Dermis blood vessel endothelial cell (primary cell): ENCODE measurements around the gene PIM3. TPM values are rescaled to one million over a fixed set of nuclear protein-coding genes. Genes with fewer than 3 reads are reported as not detected.
"Not testable (repeated sequence)": the region's sequence is repeated elsewhere in the genome, so short reads cannot be mapped to it uniquely, and the experiment has no call there.

Experiments used
- DNase-seq: peaks from one replicate; pipeline ENCODE4 v3.0.0; 2010
- total RNA-seq: library from RNA; depleted of rRNA; stranded (reverse); fragments of >200 nt; gene quantifications from 2 replicates; pipeline ENCODE4 v1.2.3, GENCODE V29; 2014

PIM3 gene
- total RNA-seq, 1 donor from 2014 or later, result 464 TPM

DNA sequence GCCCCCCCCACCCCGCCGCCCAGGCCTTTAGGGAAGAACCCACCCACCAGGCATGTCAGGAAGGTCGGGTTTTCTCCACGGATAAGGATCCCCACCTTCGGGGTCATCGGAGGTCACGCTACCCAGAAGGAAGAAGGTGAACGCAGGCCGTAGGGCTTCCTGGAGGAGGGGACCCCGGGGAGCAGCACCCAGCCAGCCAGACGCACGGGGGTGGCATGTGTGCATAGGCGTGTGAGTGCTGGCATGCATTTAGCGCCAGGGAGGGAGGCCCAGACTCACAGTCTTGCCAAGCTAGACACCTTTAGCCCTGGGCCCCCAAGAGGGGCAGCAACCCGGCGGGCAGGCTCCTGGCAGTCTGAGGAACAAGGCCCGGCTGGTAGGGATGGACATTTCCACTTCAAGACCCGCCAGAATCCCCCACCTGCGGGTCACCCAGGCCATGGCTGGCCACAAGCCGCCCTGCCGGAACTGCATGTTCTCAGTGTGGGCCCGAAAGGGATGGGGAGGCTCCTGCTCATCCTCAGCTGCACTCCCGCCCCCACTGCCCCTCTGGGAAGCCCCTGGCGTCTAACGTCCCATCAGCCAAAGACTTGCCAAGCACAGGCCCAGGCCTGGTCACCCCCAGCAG is 16.7 kb upstream of the PIM3 start:
- no peak for DNase-seq

DNA sequence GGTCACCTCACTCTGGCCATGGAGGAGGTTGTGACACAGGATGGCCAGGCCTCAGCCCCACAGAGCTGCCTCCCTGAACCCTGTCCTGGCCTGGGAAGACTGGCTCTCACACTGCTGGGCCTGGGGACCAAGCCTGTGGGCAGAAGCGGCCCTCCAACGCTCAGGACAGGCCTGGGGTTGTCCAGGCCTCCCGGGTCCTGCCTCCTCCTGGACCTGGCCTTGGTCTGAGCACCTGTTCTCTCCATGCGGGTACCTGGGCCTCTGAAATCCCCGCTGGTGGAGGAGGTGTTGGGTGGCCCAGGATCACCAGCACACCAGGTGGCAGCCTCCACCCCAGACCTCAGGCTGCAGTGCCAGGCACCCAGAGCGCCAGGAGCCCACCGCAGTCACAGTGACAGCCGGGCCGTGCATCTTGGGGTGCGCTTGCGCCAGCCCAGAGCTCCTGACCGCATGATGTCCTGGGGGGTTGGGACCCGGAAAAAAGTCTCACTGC is 16.1 kb upstream of the PIM3 start:
- no peak for DNase-seq

DNA sequence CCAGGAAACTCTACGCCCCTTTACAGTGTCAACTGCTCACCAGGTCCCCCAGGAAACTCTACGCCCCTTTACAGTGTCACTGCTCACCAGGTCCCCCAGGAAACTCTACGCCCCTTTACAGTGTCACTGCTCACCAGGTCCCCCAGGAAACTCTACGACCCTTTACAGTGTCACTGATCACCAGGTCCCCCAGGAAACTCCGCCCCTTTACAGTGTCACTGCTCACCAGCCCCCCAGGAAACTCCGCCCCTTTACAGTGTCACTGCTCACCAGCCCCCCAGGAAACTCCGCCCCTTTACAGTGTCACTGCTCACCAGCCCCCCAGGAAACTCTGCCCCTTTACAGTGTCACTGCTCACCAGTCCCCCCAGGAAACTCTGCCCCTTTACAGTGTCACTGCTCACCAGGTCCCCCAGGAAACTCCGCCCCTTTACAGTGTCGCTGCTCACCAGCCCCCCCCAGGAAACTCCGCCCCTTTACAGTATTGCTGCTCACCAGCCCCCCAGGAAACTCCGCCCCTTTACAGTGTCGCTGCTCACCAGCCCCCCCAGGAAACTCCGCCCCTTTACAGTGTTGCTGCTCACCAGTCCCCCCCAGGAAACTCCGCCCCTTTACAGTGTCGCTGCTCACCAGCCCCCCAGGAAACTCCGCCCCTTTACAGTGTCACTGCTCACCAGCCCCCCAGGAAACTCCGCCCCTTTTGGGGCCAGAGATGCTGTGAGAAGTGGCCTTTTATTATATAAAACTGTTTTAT is 15.4 kb upstream of the PIM3 start:
- DNase-seq, result not testable (repeated sequence)

DNA sequence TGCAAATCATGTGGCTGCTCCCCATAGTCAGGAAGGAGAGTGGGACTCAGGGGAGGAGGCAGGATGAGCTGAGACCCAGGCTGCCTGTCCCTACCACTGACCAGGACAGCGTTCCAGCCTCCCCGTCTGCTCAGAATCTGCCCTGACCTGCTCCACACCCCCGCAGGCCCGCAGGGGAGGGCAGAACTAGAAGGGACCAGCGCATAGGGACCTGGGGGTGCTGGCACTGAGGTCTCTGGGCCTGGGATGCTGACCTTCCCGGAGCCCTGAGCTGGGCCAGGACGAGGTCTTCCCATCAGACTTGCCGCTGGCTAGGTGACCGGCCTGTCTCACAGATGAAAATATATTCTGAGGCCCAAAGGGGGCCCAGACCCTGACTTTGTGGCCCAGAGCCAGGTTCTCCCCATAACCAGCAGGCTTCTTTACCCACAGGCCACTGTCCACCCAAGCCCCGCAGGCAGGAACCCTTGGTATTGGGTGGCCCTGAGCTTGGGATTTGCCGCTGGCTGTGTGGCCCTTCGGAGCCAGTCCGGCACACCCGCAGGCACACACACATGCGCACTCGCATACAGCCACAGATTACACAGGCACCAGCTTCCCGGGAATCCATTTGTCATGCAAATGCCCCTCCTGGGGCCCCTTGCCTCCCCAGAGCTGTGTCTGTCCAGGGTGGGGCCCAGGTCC is 13.8 kb upstream of the PIM3 start:
- DNase-seq, result no peak

- no peak for DNase-seq
These were observed 13.3 kb upstream of the PIM3 start for GRCh38 chr22:49947296-49947622.

- DNase-seq, result no peak
These were observed 12.2 kb upstream of the PIM3 start for GRCh38 chr22:49948116-49948957.

DNA sequence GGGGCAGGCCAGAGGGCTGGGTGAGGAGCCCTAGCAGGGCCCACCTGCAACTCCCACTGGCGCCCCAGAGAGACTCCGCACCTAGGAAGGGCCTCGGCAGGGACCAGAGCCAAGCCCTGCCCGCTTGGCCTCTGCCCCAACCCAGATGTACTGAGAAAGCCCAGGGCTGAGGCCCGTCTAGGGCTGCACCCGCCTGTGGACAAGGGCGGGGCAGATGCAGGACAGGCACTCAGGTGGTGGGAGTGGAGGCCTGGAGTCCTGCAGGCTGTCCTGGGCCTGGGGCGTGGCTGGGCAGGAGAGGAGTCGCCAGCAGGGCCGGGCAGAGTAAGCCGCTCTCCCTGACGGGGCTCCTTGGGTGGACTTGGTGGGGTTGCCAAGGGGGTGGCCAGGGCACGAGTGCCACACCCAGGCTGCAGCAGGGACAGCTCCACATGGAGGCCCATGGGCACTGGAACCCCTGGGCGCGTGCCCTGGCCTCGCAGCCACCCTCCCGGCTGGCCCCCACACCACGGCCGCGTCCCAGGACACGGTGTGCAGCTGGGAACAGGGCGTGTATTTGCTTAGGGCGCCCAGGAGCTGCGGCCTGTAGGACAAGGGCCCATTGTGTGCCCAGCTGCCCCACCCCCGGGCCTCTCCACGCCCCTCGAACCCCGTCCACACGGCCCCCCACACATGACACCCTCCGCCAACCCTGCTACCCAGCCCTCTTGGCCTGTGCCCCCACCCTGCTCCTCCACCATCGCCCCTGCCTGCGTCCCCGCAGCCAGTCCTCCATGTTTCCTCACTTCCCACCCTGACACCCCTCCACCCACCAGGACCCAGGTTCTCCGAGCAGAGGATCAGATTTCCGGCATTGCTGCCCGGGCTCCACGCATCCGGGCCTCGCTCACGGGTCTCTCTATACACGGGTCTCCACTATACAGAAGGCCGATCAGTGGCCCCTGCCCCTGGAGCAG is 11.3 kb upstream of the PIM3 start:
- no peak for DNase-seq

- no peak for DNase-seq
These were observed 10.7 kb upstream of the PIM3 start for GRCh38 chr22:49949914-49950292.

- DNase-seq, result no peak
These were observed 10.1 kb upstream of the PIM3 start for GRCh38 chr22:49950396-49950994.

DNA sequence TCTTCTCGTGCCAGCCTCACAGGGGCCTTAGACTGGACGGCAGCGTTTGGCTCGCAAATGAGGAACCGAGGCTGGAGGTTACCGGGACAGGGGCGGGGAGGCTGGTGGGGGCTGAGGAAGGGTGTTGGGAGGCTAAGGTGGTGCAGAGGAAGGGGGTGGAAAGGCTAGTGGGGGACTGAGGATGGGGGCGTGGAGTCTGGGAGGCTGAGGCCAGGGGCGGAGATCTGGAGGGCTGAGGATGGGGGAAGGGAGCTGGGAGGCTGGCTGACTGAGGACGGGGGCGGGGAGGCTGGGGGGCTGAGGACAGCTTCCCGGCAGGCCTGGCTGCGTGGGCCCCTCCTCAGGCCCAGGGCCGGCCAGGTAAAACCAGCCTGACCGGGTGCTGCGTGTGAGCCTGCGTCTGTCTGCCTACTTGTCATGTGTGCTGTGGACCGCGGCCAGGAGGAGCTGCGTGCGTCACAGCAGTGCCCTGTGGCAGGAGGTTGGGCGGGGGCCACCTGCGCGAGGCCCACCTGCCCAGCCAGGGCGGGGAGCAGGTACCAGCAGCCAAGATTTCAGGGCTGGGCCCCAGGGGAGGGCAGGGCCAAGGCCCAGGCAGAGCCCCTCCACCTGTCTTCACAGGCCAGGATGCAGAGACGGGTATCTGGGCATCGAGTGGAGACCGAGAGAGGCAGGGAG is 9.4 kb upstream of the PIM3 start:
- DNase-seq, result no peak

- no peak for DNase-seq
These were observed 8.9 kb upstream of the PIM3 start for GRCh38 chr22:49951678-49951985.

- no peak for DNase-seq
These were observed 8.3 kb upstream of the PIM3 start for GRCh38 chr22:49951986-49952896.

DNA sequence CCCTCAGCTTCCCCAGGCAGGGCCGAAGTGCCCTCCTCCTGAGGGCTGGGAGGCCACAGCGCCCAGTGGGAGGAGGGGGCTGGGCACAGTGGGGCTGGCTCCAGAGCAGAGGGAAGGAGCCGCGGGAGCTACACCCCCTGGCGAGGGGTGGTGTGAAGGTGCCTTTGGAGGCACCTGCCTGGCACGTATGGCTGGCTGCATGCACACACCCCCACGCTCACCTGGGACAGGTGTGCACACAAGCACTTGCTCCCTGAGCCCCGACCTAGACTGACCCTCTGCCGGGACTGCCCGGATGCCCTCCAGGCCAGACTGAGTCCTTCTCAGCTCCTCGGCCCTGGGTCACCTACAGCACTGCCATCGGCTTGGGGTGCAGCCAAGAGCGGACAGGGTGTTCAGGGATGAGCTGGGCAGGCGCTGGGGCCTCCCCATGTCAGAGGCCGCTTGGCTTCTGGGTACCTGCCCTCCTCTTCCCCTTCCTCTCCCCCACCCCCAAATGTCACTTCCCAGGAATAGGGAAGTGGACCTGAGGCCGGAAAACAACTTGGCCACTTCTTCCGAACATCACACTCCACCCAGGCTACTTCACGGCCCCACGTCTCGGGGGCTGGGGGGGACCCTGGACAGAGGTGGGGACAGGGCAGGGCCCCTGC is 7.4 kb upstream of the PIM3 start:
- no peak for DNase-seq

DNA sequence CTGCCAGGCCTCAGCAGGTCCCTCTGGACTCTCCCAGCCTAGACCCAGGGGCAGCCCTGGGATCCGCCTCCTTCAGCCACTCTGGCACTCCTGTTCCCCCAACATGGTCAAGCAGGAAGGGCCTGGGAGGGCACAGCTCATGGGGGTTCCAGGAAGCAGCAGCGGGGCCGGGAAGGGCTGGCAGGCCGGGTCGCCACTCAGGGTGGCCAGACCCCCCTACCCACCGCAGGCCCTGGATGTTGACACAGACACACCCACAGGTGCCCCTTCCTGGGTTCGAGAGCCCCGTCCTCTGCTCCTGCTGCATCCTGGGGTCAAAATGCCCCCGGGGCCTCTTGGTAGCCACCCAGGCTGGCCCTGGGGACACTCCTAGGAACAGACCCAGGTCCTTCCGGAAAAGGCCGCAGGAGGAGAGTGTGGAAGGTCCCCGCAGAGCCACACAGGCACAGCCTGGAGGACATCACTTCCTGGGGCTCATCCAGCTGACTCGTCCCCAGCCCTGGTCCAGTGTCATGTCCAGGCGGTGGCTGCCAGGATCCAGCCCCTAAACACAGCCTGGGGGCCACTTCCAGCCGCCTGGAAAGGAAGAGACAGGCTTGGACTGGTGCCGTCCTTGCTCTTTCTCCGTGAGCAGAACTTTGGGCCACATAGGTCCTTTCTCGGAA is 6.8 kb upstream of the PIM3 start:
- no peak for DNase-seq

DNA sequence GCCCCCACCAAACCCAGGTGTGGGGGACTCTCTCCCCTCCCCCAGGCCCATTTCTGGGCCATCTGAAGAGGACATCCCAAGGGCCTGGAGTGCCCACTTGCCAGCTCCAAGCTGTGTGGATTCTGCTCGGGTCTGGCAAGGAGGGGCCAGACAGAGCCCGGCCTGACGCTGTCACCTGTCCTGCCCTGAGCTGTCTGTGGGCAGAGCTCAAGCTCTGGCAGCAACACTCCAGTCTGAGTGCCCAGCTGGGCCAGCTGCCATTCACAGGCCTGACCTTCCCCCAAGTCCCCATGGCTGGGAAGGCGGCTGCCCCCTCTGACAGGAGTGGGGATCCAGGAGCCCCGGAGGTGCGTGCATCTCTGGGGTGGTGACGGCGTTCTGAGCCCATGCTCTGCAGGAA is 6.2 kb upstream of the PIM3 start:
- no peak for DNase-seq

GRCh38 chr22:49954991-49955580 is 5.5 kb upstream of the PIM3 start:
- no peak for DNase-seq

- no peak for DNase-seq
These were observed 4.8 kb upstream of the PIM3 start for GRCh38 chr22:49955581-49956417.
